Neutrophil (primary cell): ENCODE measurements around the gene ADCY5.

Experiments
- H3K27ac ChIP-seq: fragments of 200-600 bp; sonication (generic); 2 replicates; pipeline ENCODE4 v1.5.1; 2016; ENCODE audit warnings: mild to moderate bottlenecking, moderate library complexity
- H3K27me3 ChIP-seq: fragments of 200-600 bp; sonication (generic); 2 replicates; pipeline ENCODE4 v1.6.0; 2016; ENCODE audit warnings: mild to moderate bottlenecking
- H3K36me3 ChIP-seq: fragments of 200-600 bp; sonication (generic); 2 replicates; pipeline ENCODE4 v1.5.1; 2017
- H3K4me1 ChIP-seq, 2 experiments: fragments of 200-600 bp in 1 of 2; sonication (generic) in 1 of 2; 1 replicate in 1 of 2; 2 replicates in 1 of 2; pipeline versions ENCODE4 v1.5.1 to v1.6.1; 2013 to 2016; ENCODE audit warnings: low read depth in 1 of 2, low read length in 1 of 2, mild to moderate bottlenecking in 1 of 2, moderate library complexity in 1 of 2; ENCODE audit not compliant: control insufficient read depth in 1 of 2, insufficient read depth in 1 of 2
- H3K4me3 ChIP-seq, 2 experiments: fragments of 200-600 bp in 1 of 2; sonication (generic) in 1 of 2; 1 replicate in 1 of 2; 2 replicates in 1 of 2; pipeline ENCODE4 v1.5.1; 2013 to 2016; ENCODE audit warnings: low read depth in 1 of 2, low read length in 1 of 2, mild to moderate bottlenecking in 1 of 2, moderate library complexity in 1 of 2
- H3K9me3 ChIP-seq: fragments of 200-600 bp; sonication (generic); 2 replicates; pipeline ENCODE4 v1.5.1; 2016
- TF ChIP-seq, protein P1 (sequence below): fragments of 200-600 bp; sonication (generic); IDR thresholded peaks from 2 replicates; pipeline ENCODE4 v1.5.1; 2016; ENCODE audit warnings: antibody characterized with exemption

ADCY5 gene

DNA sequence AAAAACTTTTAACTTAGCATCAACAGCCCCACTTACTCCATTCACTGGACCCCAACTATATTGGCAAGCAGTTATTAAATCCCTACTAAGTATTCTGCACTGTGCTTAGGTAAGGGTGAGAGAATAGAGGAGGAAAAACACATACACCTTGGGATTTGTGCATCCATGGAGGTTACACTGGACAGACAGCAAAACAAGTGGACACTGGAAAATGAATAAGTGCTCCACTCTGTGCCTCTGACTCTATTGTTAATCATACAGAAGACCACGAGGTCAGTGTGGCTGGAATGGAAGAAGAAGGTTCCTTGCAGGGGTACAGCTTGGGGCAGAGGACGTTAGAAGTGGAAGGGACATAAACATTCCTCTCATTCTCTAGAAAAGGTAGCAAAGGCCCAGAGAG, 3.2 kb downstream of the ADCY5 start:
- Histone ChIP-seq H3K36me3 (no peaks in the 10 kb centered on the region), H3K4me3 (no peak overlapping the region), H3K9me3 (no peaks in the 10 kb centered on the region), H3K27ac (no peak overlapping the region), H3K27me3 (peaks cover 92% of the 10 kb centered on the region), H3K4me1 (peaks cover 12 to 14% of the 10 kb centered on the region in 2 experiments)
- TF ChIP-seq, protein P1, sequence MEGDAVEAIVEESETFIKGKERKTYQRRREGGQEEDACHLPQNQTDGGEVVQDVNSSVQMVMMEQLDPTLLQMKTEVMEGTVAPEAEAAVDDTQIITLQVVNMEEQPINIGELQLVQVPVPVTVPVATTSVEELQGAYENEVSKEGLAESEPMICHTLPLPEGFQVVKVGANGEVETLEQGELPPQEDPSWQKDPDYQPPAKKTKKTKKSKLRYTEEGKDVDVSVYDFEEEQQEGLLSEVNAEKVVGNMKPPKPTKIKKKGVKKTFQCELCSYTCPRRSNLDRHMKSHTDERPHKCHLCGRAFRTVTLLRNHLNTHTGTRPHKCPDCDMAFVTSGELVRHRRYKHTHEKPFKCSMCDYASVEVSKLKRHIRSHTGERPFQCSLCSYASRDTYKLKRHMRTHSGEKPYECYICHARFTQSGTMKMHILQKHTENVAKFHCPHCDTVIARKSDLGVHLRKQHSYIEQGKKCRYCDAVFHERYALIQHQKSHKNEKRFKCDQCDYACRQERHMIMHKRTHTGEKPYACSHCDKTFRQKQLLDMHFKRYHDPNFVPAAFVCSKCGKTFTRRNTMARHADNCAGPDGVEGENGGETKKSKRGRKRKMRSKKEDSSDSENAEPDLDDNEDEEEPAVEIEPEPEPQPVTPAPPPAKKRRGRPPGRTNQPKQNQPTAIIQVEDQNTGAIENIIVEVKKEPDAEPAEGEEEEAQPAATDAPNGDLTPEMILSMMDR = no peak

DNA sequence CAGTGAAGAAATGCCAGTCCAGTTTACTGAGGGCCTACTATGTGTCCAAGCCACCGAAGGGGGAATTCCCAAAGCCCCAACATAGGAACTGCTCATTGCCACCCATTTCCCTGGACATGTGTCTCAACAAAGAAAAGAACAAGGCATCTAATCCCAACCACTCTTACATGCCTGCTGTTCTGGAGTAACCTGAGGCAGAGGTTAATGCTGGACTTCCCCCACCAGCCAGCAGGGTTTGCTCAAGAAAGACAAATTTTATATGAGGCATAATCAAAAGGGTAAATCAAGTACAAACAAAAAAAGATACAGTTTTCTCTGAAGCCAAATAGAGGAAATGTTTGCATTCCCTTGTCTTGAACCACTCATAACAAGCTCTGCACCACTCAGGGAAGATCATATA, 4.1 kb downstream of the ADCY5 start:
- Histone ChIP-seq H3K27me3 (peaks cover 82% of the 10 kb centered on the region), H3K4me3 (no peak overlapping the region), H3K9me3 (no peaks in the 10 kb centered on the region), H3K4me1 (peaks cover 12 to 14% of the 10 kb centered on the region in 2 experiments), H3K27ac (no peak overlapping the region), H3K36me3 (no peaks in the 10 kb centered on the region)
- TF ChIP-seq, protein P1 = no peak

DNA sequence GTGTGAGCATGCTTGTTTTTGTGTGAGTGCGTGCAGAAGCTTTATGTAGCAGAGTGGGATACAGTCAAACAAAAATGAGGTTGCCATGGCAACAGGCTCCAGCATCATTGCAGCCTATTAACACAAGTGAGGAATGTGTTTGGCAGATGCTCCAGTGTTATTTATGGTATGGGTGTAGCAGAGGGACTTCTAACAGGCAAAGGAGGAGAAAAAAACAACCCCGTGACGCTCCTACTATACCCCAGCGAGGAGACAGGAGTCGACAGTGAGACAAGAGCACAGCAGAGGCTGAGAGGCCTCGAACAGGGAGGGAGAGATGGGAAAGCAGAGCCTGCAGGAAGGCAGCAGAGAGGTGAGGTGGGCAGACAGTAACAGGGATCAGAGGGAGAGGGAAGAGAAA, 4.9 kb downstream of the ADCY5 start:
- Histone ChIP-seq H3K9me3 (no peaks in the 10 kb centered on the region), H3K4me3 (no peak overlapping the region), H3K4me1 (peaks cover 8 to 10% of the 10 kb centered on the region in 2 experiments), H3K27ac (no peak overlapping the region), H3K36me3 (no peaks in the 10 kb centered on the region), H3K27me3 (peaks cover 75% of the 10 kb centered on the region)
- TF ChIP-seq, protein P1 = no peak

DNA sequence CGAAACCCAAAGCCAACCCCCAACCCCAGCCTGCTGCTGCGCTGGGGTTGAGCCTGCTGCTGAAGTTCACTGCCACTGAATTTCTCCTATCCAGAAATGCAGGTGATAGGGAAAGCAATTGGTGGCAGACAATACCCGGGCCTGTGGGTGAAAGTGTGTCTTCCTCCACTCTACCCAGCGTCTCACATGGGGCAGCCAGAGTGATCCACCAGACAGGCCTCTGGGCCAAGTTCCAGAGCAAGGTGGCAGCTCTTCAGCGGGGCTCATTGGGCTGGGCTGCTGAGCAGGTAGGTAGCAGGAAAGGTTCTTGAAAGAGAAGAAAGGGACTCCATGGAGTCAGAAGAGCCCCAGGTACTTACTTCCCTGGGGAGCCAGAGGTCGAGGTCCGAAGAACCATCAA, 6.0 kb downstream of the ADCY5 start:
- Histone ChIP-seq H3K27ac (no peak overlapping the region), H3K9me3 (no peaks in the 10 kb centered on the region), H3K27me3 (peaks cover 70% of the 10 kb centered on the region), H3K4me3 (no peak overlapping the region), H3K36me3 (no peaks in the 10 kb centered on the region), H3K4me1 (no peaks in the 10 kb centered on the region)
- TF ChIP-seq, protein P1 = no peak

DNA sequence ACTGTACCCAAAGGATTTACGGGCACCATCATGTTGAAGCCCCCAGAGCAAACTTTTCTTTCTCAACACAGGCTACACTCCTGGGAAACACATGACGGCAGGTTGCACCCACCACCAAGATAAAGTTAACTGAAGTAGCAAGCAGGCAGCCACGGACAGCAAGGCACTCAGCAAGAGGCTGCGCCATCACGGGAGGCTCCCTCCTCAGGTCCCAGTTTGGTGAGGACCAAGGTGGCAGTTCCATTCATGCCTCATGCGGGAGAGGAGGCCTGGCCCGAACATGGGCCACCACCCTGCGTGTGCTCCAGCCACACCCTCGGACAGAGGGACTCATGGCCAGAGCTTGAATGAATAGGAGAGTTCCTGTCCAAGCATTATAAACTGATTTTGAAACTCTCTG, 6.8 kb downstream of the ADCY5 start:
- no peak overlapping the region for H3K27ac ChIP-seq
- H3K36me3 ChIP-seq = no peaks in the 10 kb centered on the region
- H3K4me3 ChIP-seq = no peak overlapping the region
- TF ChIP-seq, protein P1 = no peak
- H3K4me1 ChIP-seq = no peaks in the 10 kb centered on the region
- H3K9me3 ChIP-seq = no peaks in the 10 kb centered on the region
- H3K27me3 ChIP-seq = peaks cover 62% of the 10 kb centered on the region
